Activated CD4-positive, alpha-beta memory T cell treated with anti-CD3 and anti-CD28 coated beads for 36 hours (primary cell): Measurements from ENCODE around the gene NR4A1. TPM values are rescaled to one million over a fixed set of nuclear protein-coding genes. Genes with fewer than 3 reads are reported as not detected.

ENCODE experiments used
- CTCF ChIA-PET: fragments of 350-600 bp; sonication (Branson Sonifier 250); formaldehyde crosslinking; loops from one replicate; lab custom pipeline; 2021; ENCODE audit warnings: antibody characterized with exemption, inconsistent platforms; lab: Charles Lee
- POLR2A ChIA-PET: fragments of 350-600 bp; sonication (Branson Sonifier 250); formaldehyde crosslinking; loops from one replicate; lab custom pipeline; 2021; ENCODE audit warnings: antibody characterized with exemption; lab: Charles Lee
- DNase-seq: peaks from one replicate; pipeline ENCODE4 v3.0.0-alpha.2; 2020
- H3K27ac Mint-ChIP-seq: one replicate; pipeline ENCODE4 v1.8.0; 2021; ENCODE audit warnings: mixed read lengths
- H3K27me3 Mint-ChIP-seq: one replicate; pipeline ENCODE4 v1.8.0; 2021; ENCODE audit warnings: mixed read lengths
- H3K36me3 Mint-ChIP-seq: one replicate; pipeline ENCODE4 v1.8.0; 2021; ENCODE audit warnings: mixed read lengths
- H3K4me1 Mint-ChIP-seq: one replicate; pipeline ENCODE4 v1.8.0; 2021; ENCODE audit warnings: low read depth, mixed read lengths
- H3K4me3 Mint-ChIP-seq: one replicate; pipeline ENCODE4 v1.8.0; 2021; ENCODE audit warnings: mild to moderate bottlenecking, mixed read lengths
- H3K9me3 Mint-ChIP-seq: one replicate; pipeline ENCODE4 v1.8.0; 2021; ENCODE audit warnings: mixed read lengths
- intact Hi-C: fragments of 100-400 bp; cut with micrococcal nuclease; formaldehyde crosslinking; loops from one replicate; pipeline ENCODE4 v1.15.1; 2023
- total RNA-seq, 2 experiments: library from RNA; stranded (reverse); gene quantifications; one replicate each; pipeline ENCODE4 v1.2.3, GENCODE V29; 2021

Gene NR4A1
- total RNA-seq, 2 experiments from 2014 or later = 64.2 to 68.2 TPM

DNA sequence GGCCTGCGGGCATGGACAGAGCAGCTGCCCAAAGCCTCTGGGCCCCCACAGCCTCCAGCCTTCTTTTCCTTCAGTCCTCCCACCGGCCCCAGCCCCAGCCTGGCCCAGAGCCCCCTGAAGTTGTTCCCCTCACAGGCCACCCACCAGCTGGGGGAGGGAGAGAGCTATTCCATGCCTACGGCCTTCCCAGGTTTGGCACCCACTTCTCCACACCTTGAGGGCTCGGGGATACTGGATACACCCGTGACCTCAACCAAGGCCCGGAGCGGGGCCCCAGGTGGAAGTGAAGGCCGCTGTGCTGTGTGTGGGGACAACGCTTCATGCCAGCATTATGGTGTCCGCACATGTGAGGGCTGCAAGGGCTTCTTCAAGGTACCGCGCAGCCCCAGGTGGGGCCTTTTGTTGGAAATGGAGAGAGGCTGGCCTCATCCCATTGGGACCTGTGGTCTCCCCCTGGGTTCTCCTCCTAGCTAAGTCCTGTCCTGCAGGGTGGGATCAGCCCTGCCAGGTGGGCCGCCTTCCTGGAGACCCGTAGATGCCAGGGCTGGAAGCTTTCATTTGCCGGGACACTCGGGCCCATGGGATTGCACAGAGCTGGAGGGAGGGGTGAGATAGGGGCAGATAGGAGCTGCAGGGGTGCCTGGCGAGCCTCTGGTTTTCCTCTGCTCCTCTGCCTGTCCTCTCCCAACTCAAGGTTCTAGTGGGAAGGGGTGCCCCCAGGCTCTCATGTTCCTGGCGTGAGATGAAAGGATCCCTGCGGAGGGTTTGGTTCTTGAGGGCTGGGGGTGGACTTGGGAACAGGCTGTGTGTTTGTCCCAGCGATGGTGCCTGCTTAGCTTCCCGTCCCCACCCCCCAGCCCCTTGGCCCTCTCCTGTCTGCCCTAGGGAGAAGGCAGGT is 3.8 kb downstream of the NR4A1 start:
- CTCF ChIA-PET = interaction anchor here (0.8 to 1.4 kb wide), 3 partner anchors 15 to 32 kb away, joined by 3 to 7 read pairs (median 4); partner anchors contain the start of gene ATG101
- peaks cover 31% of the 10 kb centered on the region for H3K36me3 Mint-ChIP-seq

GRCh38 chr12:52055731-52056711 is 4.8 kb downstream of the NR4A1 start:
- Mint-ChIP-seq H3K36me3 (peaks cover 31% of the 10 kb centered on the region), H3K4me1 (peaks cover 12% of the 10 kb centered on the region), H3K27me3 (no peaks in the 10 kb centered on the region), H3K4me3 (no peak overlapping the region), H3K27ac (peak overlapping the region; percentile 10), H3K9me3 (no peaks in the 10 kb centered on the region)
- CTCF ChIA-PET = interaction anchor here (1.0 to 1.4 kb wide), 2 partner anchors 31 to 33 kb away, joined by 3 to 7 read pairs; no protein-coding TSS in a partner anchor
- POLR2A ChIA-PET = no interaction called here
- intact Hi-C loops = no loop called here
- no peak for DNase-seq

More for the DNA sequence above, 3.8 kb downstream of the NR4A1 start:
- intact Hi-C loops = no loop called here
- Mint-ChIP-seq H3K4me3 (no peak overlapping the region), H3K9me3 (no peaks in the 10 kb centered on the region), H3K4me1 (peaks cover 17% of the 10 kb centered on the region), H3K27ac (no peak overlapping the region), H3K27me3 (no peaks in the 10 kb centered on the region)
- POLR2A ChIA-PET = no interaction called here
- DNase-seq = no peak

DNA sequence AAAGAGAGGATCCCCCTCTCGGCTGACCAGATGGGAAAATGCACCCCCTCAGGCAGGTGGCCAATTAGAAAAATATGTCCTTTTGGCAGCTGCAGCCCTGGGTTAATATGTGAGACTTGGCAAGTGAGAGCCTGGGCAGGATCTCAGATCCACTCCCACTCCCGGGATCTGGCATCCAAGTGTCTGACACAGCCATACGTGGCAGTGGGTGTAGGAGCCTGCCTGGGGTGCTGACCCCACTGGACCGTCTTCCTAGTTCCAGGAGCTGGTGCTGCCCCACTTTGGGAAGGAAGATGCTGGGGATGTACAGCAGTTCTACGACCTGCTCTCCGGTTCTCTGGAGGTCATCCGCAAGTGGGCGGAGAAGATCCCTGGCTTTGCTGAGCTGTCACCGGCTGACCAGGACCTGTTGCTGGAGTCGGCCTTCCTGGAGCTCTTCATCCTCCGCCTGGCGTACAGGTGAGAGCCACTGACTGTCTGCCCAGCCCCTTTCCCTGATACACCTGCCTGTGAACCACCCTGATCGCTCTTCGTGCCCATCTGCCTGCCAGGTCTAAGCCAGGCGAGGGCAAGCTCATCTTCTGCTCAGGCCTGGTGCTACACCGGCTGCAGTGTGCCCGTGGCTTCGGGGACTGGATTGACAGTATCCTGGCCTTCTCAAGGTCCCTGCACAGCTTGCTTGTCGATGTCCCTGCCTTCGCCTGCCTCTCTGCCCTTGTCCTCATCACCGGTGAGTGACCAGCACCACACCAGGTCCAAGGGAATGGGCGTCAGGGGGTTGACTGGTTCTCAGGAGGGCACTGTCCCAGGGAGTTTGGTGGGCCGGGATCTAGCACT is 5.8 kb downstream of the NR4A1 start:
- H3K4me1 Mint-ChIP-seq = peaks cover 11% of the 10 kb centered on the region
- CTCF ChIA-PET = no interaction called here

DNA sequence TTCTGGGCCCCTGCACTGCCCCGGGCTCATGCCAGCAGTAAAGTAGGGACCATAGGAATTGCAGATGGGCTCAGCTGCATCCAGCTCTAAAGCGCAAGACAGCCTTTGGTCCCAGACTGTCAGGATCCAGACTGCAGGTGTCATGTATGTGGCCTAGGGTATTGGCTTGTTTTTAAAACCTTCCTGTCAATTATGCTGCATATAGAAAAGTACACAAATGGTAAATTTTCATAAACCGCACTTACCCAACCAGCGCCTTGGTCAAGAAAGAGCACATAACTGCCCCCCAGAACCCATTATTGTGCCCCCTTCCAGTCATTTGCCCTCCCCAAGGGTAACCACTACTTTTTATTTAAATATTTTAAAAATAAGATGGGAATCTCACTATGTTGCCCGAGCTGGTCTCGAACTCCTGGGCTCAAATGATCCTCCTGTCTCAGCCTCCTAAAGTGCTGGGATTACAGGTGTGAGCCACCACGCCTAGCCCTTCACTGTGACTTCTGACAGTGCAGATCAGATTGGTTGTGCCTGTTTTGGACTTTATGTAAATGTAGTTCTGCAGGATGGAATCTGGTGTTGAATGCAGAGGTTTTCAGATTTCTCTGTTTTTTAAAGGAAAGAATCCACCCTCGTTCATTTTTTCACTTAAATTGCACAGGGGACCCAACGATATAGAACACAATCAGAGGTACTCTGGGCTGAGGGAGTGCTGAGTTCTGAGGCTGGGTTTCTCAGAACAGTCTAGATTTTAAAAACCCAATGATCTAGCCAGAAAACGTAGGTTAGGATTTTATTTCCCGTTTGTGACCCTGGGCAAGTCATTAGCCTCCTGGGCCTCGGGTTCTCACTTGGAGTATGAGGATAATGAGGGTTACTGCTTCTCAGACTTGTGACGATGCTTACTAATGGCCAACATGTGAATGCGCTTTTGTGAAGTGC is 6.7 kb downstream of the NR4A1 start:
- H3K4me1 Mint-ChIP-seq = peaks cover 3% of the 10 kb centered on the region
- no peak overlapping the region for H3K27ac Mint-ChIP-seq
- peaks cover 28% of the 10 kb centered on the region for H3K36me3 Mint-ChIP-seq
- intact Hi-C loops = no loop called here
- H3K4me3 Mint-ChIP-seq = no peak overlapping the region
- ChIA-PET CTCF (no interaction called here), POLR2A (no interaction called here)
- no peaks in the 10 kb centered on the region for H3K9me3 Mint-ChIP-seq
- no peaks in the 10 kb centered on the region for H3K27me3 Mint-ChIP-seq
- DNase-seq = no peak

More for the DNA sequence above, 5.8 kb downstream of the NR4A1 start:
- no peak for DNase-seq
- Mint-ChIP-seq H3K4me3 (no peak overlapping the region), H3K36me3 (peaks cover 29% of the 10 kb centered on the region), H3K27ac (no peak overlapping the region), H3K27me3 (no peaks in the 10 kb centered on the region), H3K9me3 (no peaks in the 10 kb centered on the region)
- POLR2A ChIA-PET = no interaction called here
- intact Hi-C loops = no loop called here

GRCh38 chr12:52058631-52059361 is 7.6 kb downstream of the NR4A1 start:
- POLR2A ChIA-PET = interaction anchor here (1.2 kb wide), 1 partner anchor 11 kb away, joined by 4 read pairs; the partner anchor contains the start of gene ATG101
- H3K36me3 Mint-ChIP-seq = peaks cover 28% of the 10 kb centered on the region
- H3K27me3 Mint-ChIP-seq = no peaks in the 10 kb centered on the region
- no peaks in the 10 kb centered on the region for H3K9me3 Mint-ChIP-seq
- CTCF ChIA-PET = interaction anchor here (1.0 to 2.5 kb wide), 3 partner anchors 11 to 33 kb away, joined by 4 to 13 read pairs (median 9); partner anchors contain the start of gene ATG101
- no peak for DNase-seq
- no peak overlapping the region for H3K27ac Mint-ChIP-seq
- intact Hi-C loops = no loop called here
- no peak overlapping the region for H3K4me3 Mint-ChIP-seq
- H3K4me1 Mint-ChIP-seq = no peaks in the 10 kb centered on the region

DNA sequence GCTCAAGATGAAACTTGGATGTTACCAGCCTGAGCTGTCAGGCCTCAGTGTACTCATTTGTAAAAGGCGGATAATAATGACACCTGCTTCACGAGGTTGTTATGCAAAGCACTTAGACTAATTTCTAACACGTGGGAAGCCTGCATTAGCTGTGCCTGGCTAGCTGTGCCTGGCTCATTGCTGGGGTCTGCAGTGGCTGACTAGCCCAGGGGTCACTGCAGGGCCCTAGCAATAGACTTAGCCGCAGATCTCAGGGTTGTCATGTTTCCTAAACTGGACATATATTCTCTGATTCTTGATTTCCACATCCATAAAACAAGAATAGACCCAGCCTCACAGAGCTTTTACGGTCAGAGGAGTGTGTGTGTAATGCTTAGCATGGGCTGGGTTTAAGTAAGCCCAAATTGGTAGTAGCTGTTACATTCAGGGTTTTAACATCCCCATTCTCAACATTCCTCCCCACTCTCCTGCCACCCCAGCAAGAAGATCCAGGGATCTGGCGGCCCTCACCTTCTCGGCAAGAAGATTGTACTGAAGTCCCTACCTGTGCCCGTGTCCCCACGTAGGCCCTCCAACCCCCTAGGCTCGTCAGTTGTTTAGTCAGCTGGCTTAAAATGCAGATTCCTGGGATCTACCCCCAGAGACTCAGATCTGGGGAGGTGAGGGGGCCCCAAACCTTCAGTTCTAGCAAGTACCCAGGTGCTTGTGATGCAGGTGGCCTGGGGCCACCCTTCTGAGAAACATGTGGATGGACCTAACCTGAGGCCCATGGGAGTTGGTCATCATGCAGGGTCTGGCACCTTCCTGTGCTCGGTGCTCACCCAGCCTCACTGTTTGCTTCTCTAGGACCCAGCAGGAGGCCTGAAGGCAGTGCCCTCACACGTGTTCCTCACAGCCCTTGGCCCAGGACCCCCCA is 8.6 kb downstream of the NR4A1 start:
- no peaks in the 10 kb centered on the region for H3K9me3 Mint-ChIP-seq
- intact Hi-C loops = no loop called here
- H3K4me1 Mint-ChIP-seq = no peaks in the 10 kb centered on the region
- ChIA-PET CTCF (interaction anchor here (1.0 to 2.5 kb wide), 3 partner anchors 10 to 34 kb away, joined by 4 to 13 read pairs (median 9); partner anchors contain the start of gene ATG101), POLR2A (interaction anchor here (1.2 kb wide), 1 partner anchor 10 kb away, joined by 4 read pairs; the partner anchor contains the start of gene ATG101)
- no peaks in the 10 kb centered on the region for H3K27me3 Mint-ChIP-seq
- H3K27ac Mint-ChIP-seq = no peak overlapping the region
- peaks cover 21% of the 10 kb centered on the region for H3K36me3 Mint-ChIP-seq
- H3K4me3 Mint-ChIP-seq = no peak overlapping the region
- DNase-seq = no peak

GRCh38 chr12:52060498-52061177 is 9.4 kb downstream of the NR4A1 start:
- POLR2A ChIA-PET = no interaction called here
- no peak overlapping the region for H3K27ac Mint-ChIP-seq
- CTCF ChIA-PET = interaction anchor here (0.9 to 16.3 kb wide), 6 partner anchors 9 to 60 kb away, joined by 3 to 407 read pairs (median 7); partner anchors contain the start of gene ATG101
- intact Hi-C loops = no loop called here
- no peaks in the 10 kb centered on the region for H3K27me3 Mint-ChIP-seq
- no peak for DNase-seq
- H3K36me3 Mint-ChIP-seq = peaks cover 21% of the 10 kb centered on the region
- H3K4me1 Mint-ChIP-seq = no peaks in the 10 kb centered on the region
- no peak overlapping the region for H3K4me3 Mint-ChIP-seq
- H3K9me3 Mint-ChIP-seq = no peaks in the 10 kb centered on the region

DNA sequence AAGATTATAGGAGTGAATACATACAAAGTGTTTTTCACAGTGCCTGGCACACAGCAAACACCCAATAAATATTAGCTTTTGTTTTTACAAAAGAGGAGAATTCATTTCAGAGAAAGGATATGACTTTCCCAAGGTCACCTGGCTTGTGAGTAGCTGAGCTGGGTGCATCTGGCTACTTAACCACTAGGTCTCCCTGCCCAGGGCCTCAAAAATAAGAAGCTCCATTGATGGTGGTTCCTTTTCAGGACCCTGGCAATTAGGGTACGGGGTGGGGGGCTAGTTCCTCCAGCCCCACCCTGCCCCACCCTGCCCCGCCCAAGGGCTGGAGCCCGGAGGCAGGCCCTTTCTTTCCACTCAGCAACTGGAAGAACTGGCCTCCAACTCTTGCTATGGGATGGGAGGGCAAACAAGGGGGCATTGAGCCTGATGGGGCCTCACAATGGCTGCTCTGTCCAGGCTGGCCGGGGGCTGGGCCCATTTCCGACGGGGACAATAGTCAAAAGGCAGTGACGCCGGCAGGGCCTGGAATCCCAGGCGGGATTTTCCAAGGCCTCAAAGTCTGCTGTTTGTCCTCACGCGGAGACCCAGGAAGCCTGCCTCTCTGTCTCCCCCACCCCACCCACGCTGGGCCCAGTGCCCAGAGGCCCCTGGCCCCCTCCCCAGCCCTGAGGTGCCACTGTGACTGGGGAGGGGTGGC is 10.4 kb downstream of the NR4A1 start:
- Mint-ChIP-seq H3K9me3 (no peaks in the 10 kb centered on the region), H3K27me3 (no peaks in the 10 kb centered on the region), H3K4me1 (peaks cover 7% of the 10 kb centered on the region), H3K36me3 (peaks cover 18% of the 10 kb centered on the region), H3K4me3 (no peak overlapping the region), H3K27ac (no peak overlapping the region)
- intact Hi-C loops = no loop called here
- ChIA-PET CTCF (interaction anchor here (0.9 to 16.3 kb wide), 5 partner anchors 10 to 59 kb away, joined by 3 to 407 read pairs (median 5); no protein-coding TSS in a partner anchor), POLR2A (no interaction called here)
- no peak for DNase-seq
